ENCODE measurements around the gene IFNL2.
"Not testable (repeated sequence)": the region's sequence is repeated elsewhere in the genome, so short reads cannot be mapped to it uniquely, and the experiment has no call there.

The IFNL2 gene

GRCh38 chr19:39268085-39268484, at the start of gene IFNL2:
Gene IFNL2 (plus strand): TSS chr19:39268396. CDS start chr19:39268569, 173 bp downstream.
- DNase-seq, result not testable (repeated sequence)

GRCh38 chr19:39219108-39219507, 49.1 kb upstream of the IFNL2 start:
- DNase-seq, result not testable (repeated sequence)

GRCh38 chr19:39223703-39224279, 44.4 kb upstream of the IFNL2 start:
- no peak for DNase-seq

- DNase-seq, result no peak
Observed at GRCh38 chr19:39224910-39225309, 43.3 kb upstream of the IFNL2 start.

- no peak for DNase-seq
Observed at GRCh38 chr19:39230096-39230764, 38.0 kb upstream of the IFNL2 start.

GRCh38 chr19:39232708-39233107, 35.5 kb upstream of the IFNL2 start:
- no peak for DNase-seq

- no peak for DNase-seq
Observed at GRCh38 chr19:39236527-39236926, 31.7 kb upstream of the IFNL2 start.

GRCh38 chr19:39237200-39238184, 30.7 kb upstream of the IFNL2 start:
- DNase-seq, result peak; percentile 19

GRCh38 chr19:39238209-39238608, 30.0 kb upstream of the IFNL2 start:
- DNase-seq, result no peak

- DNase-seq, result no peak
Observed at GRCh38 chr19:39238944-39239343, 29.3 kb upstream of the IFNL2 start.

- DNase-seq, result no peak
Observed at GRCh38 chr19:39240421-39240820, 27.8 kb upstream of the IFNL2 start.

- DNase-seq, result not testable (repeated sequence)
Observed at GRCh38 chr19:39243741-39244140, 24.5 kb upstream of the IFNL2 start.

- DNase-seq, result not testable (repeated sequence)
Observed at GRCh38 chr19:39244410-39245100, 23.6 kb upstream of the IFNL2 start, which contains the start of gene IFNL3. Gene IFNL3 (minus strand): TSS chr19:39245006. CDS start chr19:39244967, 39 bp downstream.

GRCh38 chr19:39245166-39245565, 23.0 kb upstream of the IFNL2 start:
- not testable (repeated sequence) for DNase-seq

GRCh38 chr19:39246951-39247669, 21.1 kb upstream of the IFNL2 start:
- DNase-seq, result no peak

- DNase-seq, result no peak
Observed at GRCh38 chr19:39247701-39248664, 20.2 kb upstream of the IFNL2 start.

- no peak for DNase-seq
Observed at GRCh38 chr19:39248806-39249205, 19.4 kb upstream of the IFNL2 start, which contains the start of gene IFNL4. Gene IFNL4 (minus strand): TSS chr19:39248856.

GRCh38 chr19:39251081-39251480, 17.1 kb upstream of the IFNL2 start:
- DNase-seq, result no peak

- DNase-seq, result no peak
Observed at GRCh38 chr19:39251846-39252245, 16.4 kb upstream of the IFNL2 start.

GRCh38 chr19:39252458-39252857, 15.7 kb upstream of the IFNL2 start:
- DNase-seq, result no peak

Measured in GF-D8 (cell line).